PFSK-1 (cell line): Measurements from ENCODE around the gene RAB30.

Source experiments
- POLR2AphosphoS5 ChIP-seq: IDR thresholded peaks from 2 replicates; pipeline ENCODE4 v1.6.1; 2012; ENCODE audit warnings: low read depth, mild to moderate bottlenecking, control low read depth, low read length, moderate library complexity
- REST ChIP-seq, 2 experiments: IDR thresholded peaks; 2 replicates each; pipeline versions ENCODE4 v1.6.1 to v1.8.0; 2011 to 2012; ENCODE audit warnings: low read depth in 2 of 2, low read length in 2 of 2, control low read depth in 1 of 2, inconsistent platforms in 1 of 2, mild to moderate bottlenecking in 1 of 2, moderate library complexity in 1 of 2; ENCODE audit not compliant: insufficient read depth in 1 of 2

- TF ChIP-seq REST (IDR thresholded peaks at IDR 0.05; ENCODE audit: insufficient read depth in 1 of 2, low read depth in 2 of 2, low read length in 2 of 2) (no peak), POLR2AphosphoS5 (no peak)
Observed at GRCh38 chr11:83070044-83070701, 1.5 kb downstream of the RAB30 start.
